ENCODE results near the gene BPIFB6.

BPIFB6 gene

DNA sequence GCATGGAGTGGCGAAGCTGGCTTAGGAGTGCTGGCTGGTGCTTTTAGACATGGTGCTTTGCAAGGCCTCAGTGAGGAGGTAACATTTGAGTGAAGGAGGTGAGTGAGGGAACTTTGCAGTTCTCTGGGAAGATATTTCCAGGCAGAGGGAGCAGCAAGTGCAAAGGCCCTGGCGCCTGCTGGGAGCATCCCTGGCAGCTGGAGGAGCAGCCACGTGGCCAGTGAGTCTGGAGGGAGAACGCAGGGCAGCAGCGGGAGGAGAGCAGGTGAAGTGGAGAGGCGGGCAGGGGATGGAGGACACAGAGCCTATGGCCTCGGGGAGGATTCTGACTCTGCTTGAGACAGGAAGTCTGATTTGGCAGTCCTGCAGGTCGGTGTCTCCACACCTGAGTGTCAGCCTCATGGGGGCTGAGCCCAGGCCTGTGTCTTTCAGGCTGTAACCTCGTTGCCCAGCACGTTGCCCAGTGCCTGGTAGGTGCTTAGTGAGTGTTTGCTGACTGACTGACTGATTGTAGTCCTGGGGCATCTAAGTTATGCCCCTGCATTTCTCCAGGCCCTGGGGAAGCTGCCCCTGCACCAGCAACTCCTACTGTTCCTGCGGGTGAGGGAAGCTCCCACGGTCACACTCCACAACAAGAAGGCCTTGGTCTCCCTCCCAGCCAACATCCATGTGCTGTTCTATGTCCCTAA is 36.9 kb downstream of the BPIFB6 start:
- H3K4me3 ChIP-seq (ENCODE audit: low read depth, low read length), result no peak overlapping the region
- H3K9ac ChIP-seq (ENCODE audit: low read depth, low read length), result no peak overlapping the region
- no peaks in the 10 kb centered on the region for H3K36me3 ChIP-seq (ENCODE audit: control insufficient read depth, insufficient read depth, low read length)
- H3K4me1 ChIP-seq (ENCODE audit: control insufficient read depth, insufficient read depth, low read length), result no peaks in the 10 kb centered on the region
- H3K27ac ChIP-seq (ENCODE audit: low read depth, low read length), result no peak overlapping the region
- no peaks in the 10 kb centered on the region for H3K9me3 ChIP-seq (ENCODE audit: control insufficient read depth, insufficient read depth, low read length)
- H3K27me3 ChIP-seq (ENCODE audit: control insufficient read depth, insufficient read depth, low read length), result no peaks in the 10 kb centered on the region; the same call in 1 of the 2 replicates

DNA sequence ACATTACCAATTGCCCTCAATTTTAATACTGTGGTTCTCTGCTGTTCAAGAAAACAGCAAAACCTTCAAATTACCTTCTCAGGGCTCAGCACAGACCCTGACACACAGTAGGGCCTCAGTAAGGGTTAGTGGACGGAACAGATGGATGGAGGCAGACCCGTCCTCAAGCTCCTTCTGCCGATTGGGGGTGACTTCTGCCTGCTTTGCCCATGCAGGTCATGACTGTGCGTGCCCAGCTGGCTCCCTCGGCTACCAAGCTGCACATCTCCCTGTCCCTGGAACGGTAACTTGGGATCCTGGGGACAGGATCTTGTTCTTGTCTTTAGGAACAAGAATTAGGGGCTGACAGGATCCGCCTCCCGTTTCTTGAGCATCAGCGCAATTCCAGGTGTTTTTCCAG is 38.2 kb downstream of the BPIFB6 start:
- Histone ChIP-seq H3K27me3 (ENCODE audit: control insufficient read depth, insufficient read depth, low read length) (no peaks in the 10 kb centered on the region; the same call in 1 of the 2 replicates), H3K4me3 (ENCODE audit: low read depth, low read length) (no peak overlapping the region), H3K9ac (ENCODE audit: low read depth, low read length) (no peak overlapping the region), H3K27ac (ENCODE audit: low read depth, low read length) (no peak overlapping the region), H3K9me3 (ENCODE audit: control insufficient read depth, insufficient read depth, low read length) (no peaks in the 10 kb centered on the region), H3K4me1 (ENCODE audit: control insufficient read depth, insufficient read depth, low read length) (no peaks in the 10 kb centered on the region), H3K36me3 (ENCODE audit: control insufficient read depth, insufficient read depth, low read length) (no peaks in the 10 kb centered on the region)

DNA sequence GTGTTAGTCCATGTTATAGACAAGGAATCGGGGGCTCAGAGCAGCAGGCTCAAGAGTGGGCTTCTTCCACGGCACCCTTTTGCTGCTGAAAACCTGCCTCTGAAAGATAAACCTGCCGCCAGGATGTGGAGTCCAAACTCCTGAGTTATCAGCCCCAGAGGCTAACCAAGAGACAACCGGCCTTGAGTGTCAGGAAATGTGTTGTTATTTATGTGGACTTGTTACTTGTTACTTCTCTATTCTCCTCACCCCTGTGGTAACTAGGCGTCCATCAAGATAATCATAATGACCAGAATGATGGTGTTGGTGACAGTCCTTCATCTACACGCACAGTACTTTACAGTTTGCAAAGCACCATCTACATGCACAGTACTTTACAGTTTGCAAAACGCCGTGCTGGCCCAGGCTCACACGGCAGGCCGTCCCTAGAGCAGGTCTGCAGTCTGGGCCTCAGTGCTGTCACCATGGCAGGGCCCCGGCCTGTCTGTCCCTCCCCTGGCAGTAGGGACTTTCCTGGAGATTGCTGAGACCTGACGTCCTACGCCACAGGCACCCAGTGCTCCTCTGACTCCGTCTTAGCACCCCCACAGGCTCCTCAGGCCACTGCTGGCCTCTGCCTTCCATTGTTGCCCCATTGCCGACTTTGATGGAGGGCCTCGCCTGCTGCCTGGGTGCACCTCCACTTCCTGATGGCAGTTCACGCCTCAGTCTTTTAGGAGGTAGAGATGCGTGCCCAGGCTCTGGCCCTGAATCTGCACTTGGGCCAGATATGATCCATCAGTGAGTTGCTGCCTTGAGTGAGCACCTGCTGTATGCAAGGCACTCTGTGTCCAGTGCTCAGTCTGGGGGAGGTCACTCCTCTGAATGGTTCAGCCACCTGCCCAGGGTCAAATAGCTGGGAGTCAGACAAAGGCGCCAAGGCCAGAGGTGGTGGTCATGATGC is 38.9 kb downstream of the BPIFB6 start:
- Histone ChIP-seq H3K9me3 (ENCODE audit: control insufficient read depth, insufficient read depth, low read length) (no peaks in the 10 kb centered on the region), H3K4me1 (ENCODE audit: control insufficient read depth, insufficient read depth, low read length) (no peaks in the 10 kb centered on the region), H3K27ac (ENCODE audit: low read depth, low read length) (no peak overlapping the region), H3K4me3 (ENCODE audit: low read depth, low read length) (no peak overlapping the region), H3K36me3 (ENCODE audit: control insufficient read depth, insufficient read depth, low read length) (no peaks in the 10 kb centered on the region), H3K27me3 (ENCODE audit: control insufficient read depth, insufficient read depth, low read length) (no peaks in the 10 kb centered on the region; the same call in 1 of the 2 replicates), H3K9ac (ENCODE audit: low read depth, low read length) (no peak overlapping the region)

DNA sequence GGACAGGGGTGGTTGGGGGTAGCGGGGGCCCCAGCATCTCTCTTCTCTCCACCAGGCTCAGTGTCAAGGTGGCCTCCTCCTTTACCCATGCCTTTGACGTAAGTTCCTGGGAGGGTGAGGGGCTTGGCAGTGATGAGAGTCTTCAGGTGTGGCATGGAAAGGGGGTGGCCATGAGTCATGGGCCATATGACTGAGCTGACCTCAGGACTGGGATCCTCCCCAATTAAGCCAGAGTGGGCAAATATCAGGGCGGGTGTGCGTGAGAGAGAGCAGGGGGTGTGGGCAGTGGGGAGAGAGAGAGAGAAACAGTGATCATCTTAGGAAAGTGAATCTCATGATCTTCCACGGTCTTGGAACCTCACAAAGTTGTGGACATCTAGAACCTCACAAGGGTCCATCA is 39.8 kb downstream of the BPIFB6 start:
- no peak overlapping the region for H3K9ac ChIP-seq (ENCODE audit: low read depth, low read length)
- no peaks in the 10 kb centered on the region for H3K4me1 ChIP-seq (ENCODE audit: control insufficient read depth, insufficient read depth, low read length)
- H3K9me3 ChIP-seq (ENCODE audit: control insufficient read depth, insufficient read depth, low read length), result no peaks in the 10 kb centered on the region
- no peaks in the 10 kb centered on the region; the same call in 1 of the 2 replicates for H3K27me3 ChIP-seq (ENCODE audit: control insufficient read depth, insufficient read depth, low read length)
- H3K36me3 ChIP-seq (ENCODE audit: control insufficient read depth, insufficient read depth, low read length), result no peaks in the 10 kb centered on the region
- H3K27ac ChIP-seq (ENCODE audit: low read depth, low read length), result no peak overlapping the region
- H3K4me3 ChIP-seq (ENCODE audit: low read depth, low read length), result no peak overlapping the region

DNA sequence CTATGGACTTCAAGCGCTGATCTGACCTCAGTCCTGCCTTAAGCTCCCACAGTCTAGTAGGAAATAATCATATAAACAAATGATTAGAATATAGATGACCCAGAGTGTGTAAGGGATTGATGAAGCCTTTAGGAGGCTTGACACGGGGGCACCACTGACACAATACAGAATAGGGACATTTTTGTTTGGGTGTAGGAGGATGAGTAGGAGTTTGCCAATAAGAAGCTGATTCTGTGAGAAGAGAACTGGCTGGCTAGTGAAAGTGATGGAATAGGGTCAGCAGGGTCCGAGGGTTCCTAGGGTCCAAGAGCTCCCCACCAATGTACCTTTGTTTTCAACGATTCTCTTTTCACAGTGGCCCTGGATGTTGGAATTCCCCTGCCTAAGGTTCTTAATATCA is 40.9 kb downstream of the BPIFB6 start:
- H3K27me3 ChIP-seq (ENCODE audit: control insufficient read depth, insufficient read depth, low read length), result no peaks in the 10 kb centered on the region

DNA sequence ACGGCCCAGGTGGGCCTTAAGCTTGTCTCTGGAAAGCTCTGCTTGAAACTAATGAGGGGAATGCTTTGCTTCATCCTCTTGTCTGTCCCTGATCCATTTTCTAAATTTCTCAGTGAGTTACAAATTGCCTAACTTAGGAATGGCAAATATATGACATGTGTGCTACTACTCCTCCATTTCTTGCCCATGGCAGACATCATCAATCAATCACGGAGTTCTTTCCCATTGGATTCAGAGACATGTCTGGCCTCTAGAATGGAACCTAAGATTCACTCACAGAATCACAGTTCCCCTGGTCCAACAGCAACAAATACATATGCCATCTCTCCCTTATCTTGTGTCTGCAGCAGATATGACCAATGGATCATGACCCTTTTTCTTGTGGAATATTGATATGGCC is 41.4 kb downstream of the BPIFB6 start:
- Histone ChIP-seq H3K27ac (ENCODE audit: low read depth, low read length) (no peak overlapping the region), H3K9me3 (ENCODE audit: control insufficient read depth, insufficient read depth, low read length) (no peaks in the 10 kb centered on the region), H3K4me3 (ENCODE audit: low read depth, low read length) (no peak overlapping the region), H3K9ac (ENCODE audit: low read depth, low read length) (no peak overlapping the region), H3K27me3 (ENCODE audit: control insufficient read depth, insufficient read depth, low read length) (no peaks in the 10 kb centered on the region), H3K4me1 (ENCODE audit: control insufficient read depth, insufficient read depth, low read length) (no peaks in the 10 kb centered on the region), H3K36me3 (ENCODE audit: control insufficient read depth, insufficient read depth, low read length) (no peaks in the 10 kb centered on the region)

More for the DNA sequence above, 40.9 kb downstream of the BPIFB6 start:
- Histone ChIP-seq H3K27ac (ENCODE audit: low read depth, low read length) (no peak overlapping the region), H3K9ac (ENCODE audit: low read depth, low read length) (no peak overlapping the region), H3K9me3 (ENCODE audit: control insufficient read depth, insufficient read depth, low read length) (no peaks in the 10 kb centered on the region), H3K4me1 (ENCODE audit: control insufficient read depth, insufficient read depth, low read length) (no peaks in the 10 kb centered on the region), H3K36me3 (ENCODE audit: control insufficient read depth, insufficient read depth, low read length) (no peaks in the 10 kb centered on the region), H3K4me3 (ENCODE audit: low read depth, low read length) (no peak overlapping the region)

DNA sequence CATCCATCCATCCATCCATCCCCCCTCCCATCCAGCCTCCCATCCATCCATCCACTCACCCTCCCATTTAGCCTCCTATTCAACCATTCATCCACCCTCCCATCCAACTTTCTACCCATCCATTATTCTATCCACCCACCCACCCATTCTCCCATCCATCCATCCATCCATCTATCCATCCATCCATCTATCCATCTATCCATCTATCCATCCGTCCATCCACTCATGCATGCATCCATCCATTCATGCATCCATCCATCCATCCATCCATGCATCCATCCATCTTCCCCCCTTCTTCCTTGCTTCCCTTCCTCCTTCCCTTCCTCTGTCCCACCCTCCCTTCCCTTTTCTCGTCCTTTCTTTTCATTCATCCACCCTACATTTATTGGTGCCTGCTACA is 43.2 kb downstream of the BPIFB6 start:
- no peak overlapping the region for H3K27ac ChIP-seq (ENCODE audit: low read depth, low read length)
- H3K27me3 ChIP-seq (ENCODE audit: control insufficient read depth, insufficient read depth, low read length), result no peaks in the 10 kb centered on the region
- H3K9me3 ChIP-seq (ENCODE audit: control insufficient read depth, insufficient read depth, low read length), result no peaks in the 10 kb centered on the region
- no peak overlapping the region for H3K9ac ChIP-seq (ENCODE audit: low read depth, low read length)
- H3K36me3 ChIP-seq (ENCODE audit: control insufficient read depth, insufficient read depth, low read length), result no peaks in the 10 kb centered on the region
- no peaks in the 10 kb centered on the region for H3K4me1 ChIP-seq (ENCODE audit: control insufficient read depth, insufficient read depth, low read length)
- no peak overlapping the region for H3K4me3 ChIP-seq (ENCODE audit: low read depth, low read length)

DNA sequence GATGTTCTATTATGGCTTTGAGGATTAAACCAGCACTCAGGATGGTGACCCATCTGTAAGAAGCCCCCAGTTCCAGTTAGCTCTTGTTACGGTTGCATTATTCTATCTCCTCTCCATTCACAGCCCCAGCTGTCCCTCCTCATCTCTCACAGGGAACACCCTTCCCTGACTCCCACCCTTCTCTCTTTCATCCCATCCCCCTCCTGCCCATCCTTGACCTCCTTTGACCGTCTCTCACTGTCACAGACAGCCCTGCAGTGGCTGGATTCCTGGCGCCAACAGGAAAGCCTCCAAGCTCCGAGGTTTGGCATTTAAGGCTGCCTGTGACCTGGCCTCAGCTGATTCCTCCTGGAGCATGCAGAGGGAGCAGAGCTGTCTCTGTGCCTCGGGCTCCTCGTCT is 43.8 kb downstream of the BPIFB6 start:
- H3K9me3 ChIP-seq (ENCODE audit: control insufficient read depth, insufficient read depth, low read length), result no peaks in the 10 kb centered on the region
- H3K4me3 ChIP-seq (ENCODE audit: low read depth, low read length), result no peak overlapping the region
- no peak overlapping the region for H3K27ac ChIP-seq (ENCODE audit: low read depth, low read length)
- no peaks in the 10 kb centered on the region for H3K36me3 ChIP-seq (ENCODE audit: control insufficient read depth, insufficient read depth, low read length)
- no peak overlapping the region for H3K9ac ChIP-seq (ENCODE audit: low read depth, low read length)
- H3K27me3 ChIP-seq (ENCODE audit: control insufficient read depth, insufficient read depth, low read length), result no peaks in the 10 kb centered on the region
- no peaks in the 10 kb centered on the region for H3K4me1 ChIP-seq (ENCODE audit: control insufficient read depth, insufficient read depth, low read length)

DNA sequence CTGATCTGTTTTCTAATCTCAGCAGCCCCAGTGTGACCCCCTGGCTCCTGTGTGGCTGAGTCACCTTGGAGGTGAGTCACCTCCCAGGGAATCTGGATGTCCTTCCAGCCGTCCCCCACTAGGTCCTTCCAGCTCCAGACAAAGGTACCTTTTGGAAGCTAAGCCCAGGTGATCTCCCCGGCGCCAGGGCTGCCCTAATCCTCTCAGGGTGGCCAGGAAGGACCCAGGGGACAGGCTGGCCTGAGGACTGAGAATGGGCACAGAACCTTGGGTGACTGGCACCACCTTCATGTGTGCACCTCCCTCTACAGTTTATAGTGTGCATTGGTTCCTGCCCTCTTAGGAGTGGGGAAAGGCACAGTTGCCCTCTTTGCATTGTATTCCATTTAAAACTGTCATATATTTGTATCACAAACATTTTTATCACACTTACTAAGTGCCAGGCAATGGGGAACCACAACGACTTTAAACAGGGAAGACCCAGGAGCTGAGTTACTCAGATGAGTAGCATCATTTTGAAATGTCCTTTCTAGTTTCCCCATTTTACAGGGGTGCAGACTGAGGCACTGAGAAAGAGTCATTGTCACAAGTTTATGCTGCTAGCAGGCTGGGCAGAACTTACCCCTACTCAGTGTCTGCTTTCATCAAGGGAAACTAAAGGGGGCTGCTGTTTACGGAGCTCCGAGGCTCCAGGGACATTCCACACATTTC is 45.4 kb downstream of the BPIFB6 start:
- no peak overlapping the region for H3K9ac ChIP-seq (ENCODE audit: low read depth, low read length)
- H3K27me3 ChIP-seq (ENCODE audit: control insufficient read depth, insufficient read depth, low read length), result no peaks in the 10 kb centered on the region
- no peaks in the 10 kb centered on the region for H3K9me3 ChIP-seq (ENCODE audit: control insufficient read depth, insufficient read depth, low read length)
- no peaks in the 10 kb centered on the region for H3K4me1 ChIP-seq (ENCODE audit: control insufficient read depth, insufficient read depth, low read length)
- H3K36me3 ChIP-seq (ENCODE audit: control insufficient read depth, insufficient read depth, low read length), result no peaks in the 10 kb centered on the region
- H3K27ac ChIP-seq (ENCODE audit: low read depth, low read length), result no peak overlapping the region
- H3K4me3 ChIP-seq (ENCODE audit: low read depth, low read length), result no peak overlapping the region

DNA sequence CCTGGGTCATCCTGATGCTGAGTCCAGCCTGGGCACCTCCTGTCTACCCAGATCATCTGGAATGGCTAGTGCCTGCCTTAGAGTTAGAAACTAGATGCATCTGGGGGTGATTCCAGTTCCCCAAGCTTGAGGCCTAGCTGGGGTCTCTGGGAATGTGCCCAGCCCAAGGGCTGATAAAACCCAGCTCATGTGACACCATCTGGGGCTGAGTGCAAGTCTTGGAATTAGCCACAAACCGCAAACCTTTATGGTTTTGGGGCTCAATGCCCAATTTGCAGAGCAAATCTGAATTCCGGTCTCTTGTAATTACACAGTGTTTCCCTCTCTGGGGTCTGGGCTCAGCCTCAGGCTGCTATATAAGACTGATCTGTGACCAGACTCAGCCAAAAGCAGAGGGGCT is 47.8 kb downstream of the BPIFB6 start, which contains the start of gene BPIFB4:
Gene BPIFB4, plus strand, starts transcription at position 385 of the 400 bp plus-strand sequence. CDS start 1,884 bp downstream, outside the sequence.
- no peaks in the 10 kb centered on the region for H3K9me3 ChIP-seq (ENCODE audit: control insufficient read depth, insufficient read depth, low read length)
- no peak within 1 kb of the TSS for H3K4me3 ChIP-seq (ENCODE audit: low read depth, low read length)
- no peaks in the 10 kb centered on the region for H3K36me3 ChIP-seq (ENCODE audit: control insufficient read depth, insufficient read depth, low read length)
- H3K27me3 ChIP-seq (ENCODE audit: control insufficient read depth, insufficient read depth, low read length), result no peaks in the 10 kb centered on the region
- H3K9ac ChIP-seq (ENCODE audit: low read depth, low read length), result no peak within 1 kb of the TSS
- H3K4me1 ChIP-seq (ENCODE audit: control insufficient read depth, insufficient read depth, low read length), result no peaks in the 10 kb centered on the region
- H3K27ac ChIP-seq (ENCODE audit: low read depth, low read length), result no peak within 1 kb of the TSS

All from HUES48 (cell line).